Panc1 (cell line): Measurements from ENCODE around the gene PKP2. TPM values are rescaled to one million over a fixed set of nuclear protein-coding genes. Genes with fewer than 3 reads are reported as not detected.

Source experiments
- ATAC-seq: fragments of 200-7000 bp; cut with Tn5 transposase; 2 replicates; pipeline ENCODE4 v1.9.1; 2020; ENCODE audit warnings: mild to moderate bottlenecking, moderate library complexity
- BruUV-seq: library from RNA; stranded (reverse); fragments of 400-500 nt; replicated peaks from 2 replicates; lab custom pipeline; 2021; lab: Mats Ljungman, UMichigan
- CTCF ChIA-PET: fragments of 300-600 bp; sonication (Branson Sonifier 250); formaldehyde crosslinking; loops from one replicate; lab custom pipeline; 2022; ENCODE audit warnings: antibody characterized with exemption; lab: Charles Lee
- POLR2A ChIA-PET: fragments of 300-600 bp; sonication (Branson Sonifier 250); formaldehyde crosslinking; loops from one replicate; lab custom pipeline; 2022; ENCODE audit warnings: antibody characterized with exemption; lab: Charles Lee
- DNase-seq: peaks from one replicate; pipeline ENCODE4 v3.0.0-alpha.2; 2010; ENCODE audit warnings: low read depth, low spot score
- H3K27ac ChIP-seq: 2 replicates; pipeline ENCODE4 v1.5.1; 2011; ENCODE audit warnings: mild to moderate bottlenecking, low read length, inconsistent platforms
- H3K27me3 ChIP-seq: fragments of 200-500 bp; sonication (Bioruptor generic); 2 replicates; pipeline ENCODE4 v1.6.0; 2014; ENCODE audit warnings: low read length, inconsistent platforms; ENCODE audit not compliant: control insufficient read depth, insufficient read depth
- H3K36me3 ChIP-seq: fragments of 200-500 bp; sonication (Bioruptor generic); 2 replicates; pipeline ENCODE4 v1.5.1; 2014; ENCODE audit warnings: inconsistent platforms, mild to moderate bottlenecking, low read length, moderate library complexity; ENCODE audit not compliant: control insufficient read depth, insufficient read depth
- H3K4me1 ChIP-seq: 2 replicates; pipeline ENCODE4 v1.5.1; 2011; ENCODE audit warnings: inconsistent platforms, mild to moderate bottlenecking, low read length, moderate library complexity; ENCODE audit not compliant: control insufficient read depth, insufficient read depth
- H3K4me3 ChIP-seq, 2 experiments: 2 replicates each; pipeline ENCODE4 v1.5.1; 2011 to 2012; ENCODE audit warnings: low read depth in 2 of 2, low read length in 2 of 2, mild to moderate bottlenecking in 2 of 2, inconsistent platforms in 1 of 2, moderate library complexity in 1 of 2
- H3K9me3 ChIP-seq: fragments of 200-500 bp; sonication (Bioruptor generic); 2 replicates; pipeline ENCODE4 v1.5.1; 2014; ENCODE audit warnings: low read depth, mild to moderate bottlenecking, inconsistent platforms, low read length, moderate library complexity; ENCODE audit not compliant: control insufficient read depth, insufficient read depth
- CTCF ChIP-seq: fragments of 450-650 bp; IDR thresholded peaks from 2 replicates; pipeline ENCODE4 v1.5.1; 2017; ENCODE audit warnings: mild to moderate bottlenecking
- POLR2AphosphoS5 ChIP-seq: IDR thresholded peaks from 2 replicates; pipeline ENCODE4 v1.6.1; 2012; ENCODE audit warnings: mild to moderate bottlenecking, low read depth, low read length, moderate library complexity
- REST ChIP-seq, 2 experiments: IDR thresholded peaks; 2 replicates each; pipeline ENCODE4 v1.6.1; 2011 to 2012; ENCODE audit warnings: low read depth in 2 of 2, control low read depth in 1 of 2, low read length in 1 of 2, mild to moderate bottlenecking in 1 of 2, moderate library complexity in 1 of 2; ENCODE audit not compliant: insufficient read depth in 1 of 2
- SIN3A ChIP-seq: IDR thresholded peaks from 2 replicates; pipeline ENCODE4 v1.6.1; 2012; ENCODE audit warnings: low read depth, mild to moderate bottlenecking, low read length, moderate library complexity, borderline replicate concordance; ENCODE audit not compliant: insufficient read depth
- TCF7L2 ChIP-seq: IDR thresholded peaks from 2 replicates; pipeline ENCODE4 v1.6.1; 2011; ENCODE audit warnings: mild to moderate bottlenecking, low read depth, low read length, inconsistent platforms
- in situ Hi-C: cut with HindIII; loops from 2 replicates; pipeline ENCODE4 v1.10.0; 2016; ENCODE audit warnings: low sequenced_read_pairs, low pct_unique_long_range_greater_than_20kb
- intact Hi-C: fragments of 100-400 bp; cut with micrococcal nuclease; formaldehyde crosslinking; loops from one replicate; pipeline ENCODE4 v1.10.0; 2022; ENCODE audit not compliant: unreplicated experiment
- total RNA-seq: library from RNA; stranded (reverse); gene quantifications from one replicate; pipeline ENCODE4 v1.2.1, GENCODE V29; 2021; ENCODE audit not compliant: unreplicated experiment

Gene PKP2
- total RNA-seq, 1 experiment from 2014 or later = 2.2 TPM

DNA sequence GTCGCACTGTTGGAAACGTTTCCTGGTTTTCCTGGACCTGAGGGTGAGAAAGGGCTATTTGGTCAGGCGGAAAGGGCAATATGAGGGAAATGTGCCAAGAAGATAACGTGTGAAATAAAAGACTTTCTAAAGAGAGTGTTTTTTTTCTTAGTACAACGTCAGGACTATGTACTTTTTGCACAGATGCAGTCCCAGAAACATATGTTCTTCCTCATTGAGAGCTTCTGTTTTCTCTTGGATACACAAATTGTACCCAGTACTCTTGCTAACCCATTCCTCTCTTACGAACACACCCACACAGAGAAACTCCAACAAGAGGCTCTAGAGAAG, 669 bp upstream of the PKP2 start:
- BruUV-seq = no TSS peak
- intact Hi-C loops = no loop called here

DNA sequence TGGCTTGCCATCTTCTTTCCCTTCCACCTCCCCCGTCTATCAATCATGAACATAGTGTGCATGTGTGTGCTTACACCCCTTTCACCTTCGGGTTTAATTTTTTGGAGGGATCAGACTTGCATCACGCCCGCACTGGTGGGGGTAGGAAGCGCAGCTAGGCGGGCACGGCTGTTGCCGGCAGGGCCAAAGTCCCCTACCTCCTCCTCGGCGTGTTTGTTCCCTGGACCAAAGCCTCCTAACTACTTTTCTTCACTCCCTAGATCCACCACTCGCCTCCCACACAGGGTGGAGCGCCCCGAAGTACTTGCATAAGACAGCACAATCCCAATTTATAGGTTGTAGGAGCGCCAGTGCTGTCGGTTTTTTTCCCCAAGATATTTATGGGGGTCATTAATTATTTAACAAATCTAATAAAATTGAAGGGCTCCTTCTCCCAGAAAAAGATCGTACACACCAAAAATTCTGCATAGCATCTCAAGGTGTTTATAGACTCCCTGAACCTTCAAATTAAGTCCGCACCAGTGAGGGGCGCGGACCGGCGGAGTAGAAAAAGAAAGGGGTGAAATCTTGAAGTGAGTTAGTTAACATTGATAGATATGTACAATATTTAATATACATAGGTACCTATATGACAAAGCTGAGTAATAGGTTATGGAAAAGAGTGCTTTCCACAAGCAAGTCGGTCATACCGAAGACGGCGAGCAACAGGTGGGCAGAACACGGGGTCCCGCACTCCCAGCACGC, 717 bp downstream of the PKP2 start:
- DNase-seq (no peak), ATAC-seq (peak; percentile 36; the same call in 1 of the 2 replicates)
- Histone ChIP-seq H3K9me3 (no peaks in the 10 kb centered on the region), H3K36me3 (no peaks in the 10 kb centered on the region), H3K4me1 (0 out of 2 replicates have a peak, but pooled peaks cover 7% of the 10 kb centered on the region), H3K4me3 (peak overlapping the region; percentile 38 to 53), H3K27me3 (peaks cover 47% of the 10 kb centered on the region), H3K27ac (no peak overlapping the region)
- CTCF ChIA-PET = no interaction called here
- TF ChIP-seq CTCF = no peak
- TF ChIP-seq POLR2AphosphoS5 = no peak
- TF ChIP-seq TCF7L2 = no peak
- no peak for TF ChIP-seq REST (IDR thresholded peaks at IDR 0.05; ENCODE audit: insufficient read depth in 1 of 2, low read depth in 2 of 2, low read length in 1 of 2)
- no peak for TF ChIP-seq SIN3A
- BruUV-seq = no TSS peak
- in situ Hi-C loops (no loop called here), intact Hi-C loops (no loop called here)
- POLR2A ChIA-PET = no interaction called here

More for the DNA sequence above, 669 bp upstream of the PKP2 start:
- DNase-seq (no peak), ATAC-seq (no peak)
- in situ Hi-C loops = no loop called here
- no peak overlapping the region for H3K27ac ChIP-seq
- H3K36me3 ChIP-seq = no peaks in the 10 kb centered on the region
- no peaks in the 10 kb centered on the region for H3K9me3 ChIP-seq
- ChIA-PET CTCF (no interaction called here), POLR2A (interaction anchor here (0.6 kb wide), 1 partner anchor 236 kb away, joined by 4 read pairs; no protein-coding TSS in a partner anchor)
- 0 out of 2 replicates have a peak, but pooled peaks cover 7% of the 10 kb centered on the region for H3K4me1 ChIP-seq
- H3K27me3 ChIP-seq = peaks cover 45% of the 10 kb centered on the region
- TF ChIP-seq TCF7L2 (no peak), SIN3A (no peak), REST (IDR thresholded peaks at IDR 0.05; ENCODE audit: insufficient read depth in 1 of 2, low read depth in 2 of 2, low read length in 1 of 2) (no peak), POLR2AphosphoS5 (no peak), CTCF (no peak)
- peak overlapping the region; percentile 38 to 65 for H3K4me3 ChIP-seq
